Stimulated activated CD4-positive, alpha-beta T cell treated with anti-CD3 and anti-CD28 coated beads, Interleukin-1b, Interleukin-23, amount 100 ng/mL, for 24 hours (primary cell): ENCODE measurements around the gene TOB1.

Source experiments
- DNase-seq, 4 experiments: peaks; one replicate each; pipeline ENCODE4 v3.0.0-alpha.2; 2020; ENCODE audit warnings: low read depth in 4 of 4, low spot score in 1 of 4

The TOB1 gene

DNA sequence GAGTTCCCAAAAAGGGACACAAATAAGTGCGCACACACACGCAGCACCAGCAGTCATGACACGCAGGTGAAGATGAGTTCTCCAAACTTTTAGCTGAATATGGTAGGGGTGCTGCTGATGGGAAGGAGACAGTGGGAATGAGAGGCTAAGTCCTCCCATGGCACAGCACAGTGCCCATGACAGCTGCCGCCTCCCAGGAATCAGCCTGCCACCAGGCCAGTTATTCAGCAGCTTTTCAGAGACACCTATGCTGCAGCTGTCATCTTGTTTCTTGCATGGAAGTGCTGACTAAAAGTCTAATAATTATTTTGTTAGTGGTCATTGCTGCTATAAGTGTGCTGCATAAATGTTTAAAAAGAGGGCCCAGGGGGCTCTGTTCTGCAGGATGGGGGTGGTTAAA is 18.6 kb downstream of the TOB1 start:
- no peak for DNase-seq

DNA sequence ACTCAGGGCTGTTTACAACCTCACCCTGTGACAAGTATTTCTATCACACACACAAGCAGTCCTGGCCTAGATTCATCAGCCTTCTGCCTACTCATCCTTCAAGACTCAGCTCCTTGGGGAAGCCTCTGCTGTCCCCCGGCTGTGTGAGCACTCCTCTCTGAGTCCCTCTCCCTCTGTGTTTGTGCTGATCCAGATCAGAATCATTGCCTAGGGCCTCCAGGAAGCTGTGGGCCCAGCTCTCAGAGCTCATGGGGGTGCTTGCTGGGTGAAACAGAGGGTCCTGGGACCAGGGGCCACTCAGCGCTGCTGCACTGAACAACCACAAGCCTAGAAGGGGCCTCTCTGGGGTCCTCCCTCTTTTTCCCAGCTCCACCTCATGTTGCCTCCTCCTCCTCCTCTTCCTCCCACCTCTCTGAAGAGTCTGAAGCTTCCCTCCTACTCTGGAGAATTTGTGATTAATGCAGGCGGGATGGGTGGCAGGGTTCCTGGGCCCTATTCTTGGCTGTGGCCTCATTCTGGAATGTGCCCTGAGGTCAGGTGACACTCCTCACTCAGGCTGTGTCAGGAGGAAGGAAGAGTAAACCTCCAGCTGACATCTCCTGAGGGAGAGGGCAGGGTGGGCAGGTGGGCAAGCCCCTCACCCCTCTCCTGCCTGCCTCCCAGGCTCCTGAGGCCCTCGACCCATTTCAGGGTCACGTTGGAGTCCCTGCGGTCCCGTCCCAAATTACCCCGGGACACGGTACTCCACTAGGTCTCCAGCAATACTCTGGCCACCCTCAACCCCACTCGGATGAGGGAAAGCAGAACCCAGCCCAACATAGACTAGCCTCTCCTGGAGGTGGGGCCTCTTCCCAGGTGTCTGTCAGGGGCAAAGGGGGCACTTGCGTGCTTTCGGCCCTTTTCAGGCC is 20.7 kb downstream of the TOB1 start:
- DNase-seq, result no peak

DNA sequence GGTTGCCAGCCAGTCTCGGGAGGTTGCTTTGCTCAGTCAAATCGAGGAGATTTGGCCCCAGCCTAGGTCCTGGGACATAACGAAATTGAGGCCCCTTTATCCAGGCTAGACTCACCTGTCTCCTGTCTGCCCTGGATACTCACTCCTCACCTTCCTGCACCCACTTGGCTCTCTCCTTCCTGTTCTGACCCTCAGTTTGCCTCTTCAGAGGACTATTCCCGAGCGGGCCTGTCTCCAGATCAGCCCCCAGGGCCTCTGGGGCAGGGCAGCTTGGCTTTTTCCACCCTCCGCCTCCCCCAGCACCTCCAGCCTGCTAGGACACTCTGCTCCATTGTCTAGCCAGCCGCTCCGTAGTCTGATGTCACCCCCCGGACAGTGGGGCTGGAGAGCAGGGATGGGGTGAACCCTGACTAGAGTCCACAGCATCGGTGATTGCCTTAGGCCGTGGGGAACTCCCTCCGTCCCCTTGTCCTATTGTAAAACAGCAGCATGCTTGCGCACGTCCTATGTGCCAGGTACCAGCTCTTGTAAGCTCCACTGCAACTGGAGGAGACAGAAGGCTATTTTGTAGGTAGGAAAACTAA is 21.9 kb downstream of the TOB1 start:
- no peak for DNase-seq

DNA sequence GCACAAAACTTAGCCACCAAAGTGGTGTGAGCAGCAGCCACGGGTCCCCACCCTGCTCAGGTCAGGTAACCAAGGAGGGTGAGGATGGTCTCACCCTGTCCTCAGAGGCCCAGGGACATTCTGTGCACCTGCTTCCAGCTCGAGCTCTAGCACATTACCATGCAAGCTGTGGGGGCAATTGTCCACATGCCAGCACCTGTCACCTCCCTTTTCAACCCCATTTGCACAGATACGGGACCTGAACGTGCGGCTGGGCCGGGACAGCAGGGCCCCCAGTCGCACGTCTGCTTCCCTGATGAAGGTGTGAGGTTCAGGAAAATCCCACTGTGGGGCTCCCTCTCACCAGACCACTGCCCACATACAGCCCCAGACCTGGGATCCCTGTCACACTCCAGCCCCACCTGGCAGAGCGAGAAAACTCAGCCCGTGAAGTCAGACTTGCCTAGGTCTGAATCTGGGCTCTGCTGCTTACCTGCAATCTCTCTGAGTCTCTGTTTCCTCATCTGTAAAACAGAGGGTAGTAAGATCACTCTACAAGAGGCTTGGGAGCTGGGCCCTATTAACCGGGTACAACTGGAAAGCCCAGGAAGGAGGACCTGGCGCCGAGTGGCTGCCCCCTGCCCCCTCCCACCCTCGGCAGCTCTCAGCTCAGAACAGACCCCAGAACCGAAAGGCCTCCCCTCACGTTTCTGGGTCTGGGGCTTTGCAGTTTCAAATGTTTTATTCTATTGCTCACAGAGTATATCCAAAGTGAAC is 22.8 kb downstream of the TOB1 start:
- no peak for DNase-seq

DNA sequence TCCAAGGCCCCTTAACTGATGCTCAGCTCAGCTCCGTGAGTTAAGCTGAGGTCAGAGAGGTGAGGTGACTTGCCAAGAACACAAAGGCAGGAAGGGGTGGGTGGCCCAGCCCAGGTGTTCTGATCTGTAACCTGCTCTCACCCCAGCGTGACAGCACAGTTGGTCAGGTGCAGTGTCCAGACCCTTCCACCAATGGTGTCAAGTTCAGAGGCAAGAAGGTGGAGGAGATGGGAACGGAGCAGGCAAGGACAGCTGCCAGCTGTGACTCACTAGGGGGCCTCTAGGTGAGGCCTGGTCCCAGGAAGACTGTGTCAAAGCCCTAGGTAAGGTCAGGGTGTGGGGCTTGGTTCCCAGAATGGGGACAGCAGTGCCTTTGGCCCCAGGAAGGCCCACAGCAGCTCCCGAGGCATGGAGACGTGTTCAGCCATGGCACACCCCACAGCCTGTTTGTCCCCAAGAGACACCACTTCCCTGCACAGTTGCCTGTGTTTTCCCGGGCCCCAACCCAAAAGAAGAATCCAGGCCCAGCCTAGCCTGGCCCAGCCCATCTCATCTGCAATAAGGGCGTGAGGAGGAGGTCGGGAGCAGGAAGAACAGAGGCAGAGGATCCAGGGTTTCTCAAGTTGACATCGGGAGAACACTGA is 23.5 kb downstream of the TOB1 start:
- DNase-seq, result no peak

DNA sequence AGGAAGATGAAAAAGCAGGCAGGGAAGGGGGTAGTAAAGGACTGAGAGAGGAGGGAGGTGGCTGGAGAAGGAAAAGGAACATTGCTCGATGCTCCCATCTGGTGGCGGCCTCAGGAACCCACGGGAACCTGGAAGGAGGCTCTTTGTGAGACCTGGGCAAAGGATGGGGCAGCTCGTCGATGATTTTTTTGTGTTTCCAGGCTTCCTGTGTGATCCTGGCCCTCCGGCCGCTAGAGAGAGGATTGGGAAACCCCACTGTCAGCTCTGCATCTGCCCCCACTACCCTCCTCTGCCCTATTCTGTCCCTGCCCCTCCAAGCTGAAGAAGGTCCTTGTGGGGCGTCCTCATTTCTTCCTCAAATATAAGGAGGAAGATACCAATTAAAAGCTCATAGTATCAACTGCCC is 24.2 kb downstream of the TOB1 start:
- peak in 3 of 4 experiments; percentile 22 to 36 (median 32) for DNase-seq

DNA sequence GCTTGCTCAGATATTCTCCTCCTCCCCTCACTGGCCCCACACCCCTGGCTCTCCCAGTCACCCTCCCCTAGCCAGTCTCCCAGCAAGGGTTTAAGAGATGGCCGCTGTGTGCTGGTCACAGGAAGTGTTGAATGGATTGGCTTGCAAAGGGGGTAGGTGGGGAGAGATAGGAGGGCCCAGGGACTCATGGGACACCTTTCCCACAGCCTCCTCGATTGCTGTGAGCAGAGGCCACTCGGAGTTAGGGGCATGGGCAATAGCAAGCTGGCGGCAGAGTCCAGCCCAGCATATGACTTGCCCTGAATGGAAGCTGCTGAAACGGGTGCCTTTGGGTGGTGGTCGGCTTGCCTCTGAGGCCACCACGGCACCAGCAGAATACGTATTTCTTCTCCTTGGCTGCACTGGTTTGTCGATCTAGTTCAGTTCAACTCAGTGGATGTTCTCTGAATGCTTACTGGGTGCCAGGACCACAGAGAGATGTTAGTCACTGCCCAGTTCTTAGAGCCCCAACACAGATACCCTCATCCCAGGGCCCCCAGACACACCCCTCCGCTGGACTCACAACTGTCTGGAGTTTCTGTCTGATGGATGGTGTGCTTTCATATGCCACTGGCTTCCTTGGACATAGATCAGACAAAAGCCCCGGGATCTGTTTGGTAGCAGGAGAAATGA is 24.7 kb downstream of the TOB1 start:
- no peak for DNase-seq

DNA sequence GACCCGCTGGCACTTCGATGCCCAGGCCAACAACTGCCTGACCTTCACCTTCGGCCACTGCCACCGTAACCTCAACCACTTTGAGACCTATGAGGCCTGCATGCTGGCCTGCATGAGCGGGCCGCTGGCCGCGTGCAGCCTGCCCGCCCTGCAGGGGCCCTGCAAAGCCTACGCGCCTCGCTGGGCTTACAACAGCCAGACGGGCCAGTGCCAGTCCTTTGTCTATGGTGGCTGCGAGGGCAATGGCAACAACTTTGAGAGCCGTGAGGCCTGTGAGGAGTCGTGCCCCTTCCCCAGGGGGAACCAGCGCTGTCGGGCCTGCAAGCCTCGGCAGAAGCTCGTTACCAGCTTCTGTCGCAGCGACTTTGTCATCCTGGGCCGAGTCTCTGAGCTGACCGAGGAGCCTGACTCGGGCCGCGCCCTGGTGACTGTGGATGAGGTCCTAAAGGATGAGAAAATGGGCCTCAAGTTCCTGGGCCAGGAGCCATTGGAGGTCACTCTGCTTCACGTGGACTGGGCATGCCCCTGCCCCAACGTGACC is 25.8 kb downstream of the TOB1 start:
- DNase-seq, result no peak

DNA sequence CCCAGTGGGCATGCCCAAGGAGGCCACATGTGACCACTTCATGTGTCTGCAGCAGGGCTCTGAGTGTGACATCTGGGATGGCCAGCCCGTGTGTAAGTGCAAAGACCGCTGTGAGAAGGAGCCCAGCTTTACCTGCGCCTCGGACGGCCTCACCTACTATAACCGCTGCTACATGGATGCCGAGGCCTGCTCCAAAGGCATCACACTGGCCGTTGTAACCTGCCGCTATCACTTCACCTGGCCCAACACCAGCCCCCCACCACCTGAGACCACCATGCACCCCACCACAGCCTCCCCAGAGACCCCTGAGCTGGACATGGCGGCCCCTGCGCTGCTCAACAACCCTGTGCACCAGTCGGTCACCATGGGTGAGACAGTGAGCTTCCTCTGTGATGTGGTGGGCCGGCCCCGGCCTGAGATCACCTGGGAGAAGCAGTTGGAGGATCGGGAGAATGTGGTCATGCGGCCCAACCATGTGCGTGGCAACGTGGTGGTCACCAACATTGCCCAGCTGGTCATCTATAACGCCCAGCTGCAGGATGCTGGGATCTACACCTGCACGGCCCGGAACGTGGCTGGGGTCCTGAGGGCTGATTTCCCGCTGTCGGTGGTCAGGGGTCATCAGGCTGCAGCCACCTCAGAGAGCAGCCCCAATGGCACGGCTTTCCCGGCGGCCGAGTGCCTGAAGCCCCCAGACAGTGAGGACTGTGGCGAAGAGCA is 26.4 kb downstream of the TOB1 start:
- DNase-seq, result no peak

DNA sequence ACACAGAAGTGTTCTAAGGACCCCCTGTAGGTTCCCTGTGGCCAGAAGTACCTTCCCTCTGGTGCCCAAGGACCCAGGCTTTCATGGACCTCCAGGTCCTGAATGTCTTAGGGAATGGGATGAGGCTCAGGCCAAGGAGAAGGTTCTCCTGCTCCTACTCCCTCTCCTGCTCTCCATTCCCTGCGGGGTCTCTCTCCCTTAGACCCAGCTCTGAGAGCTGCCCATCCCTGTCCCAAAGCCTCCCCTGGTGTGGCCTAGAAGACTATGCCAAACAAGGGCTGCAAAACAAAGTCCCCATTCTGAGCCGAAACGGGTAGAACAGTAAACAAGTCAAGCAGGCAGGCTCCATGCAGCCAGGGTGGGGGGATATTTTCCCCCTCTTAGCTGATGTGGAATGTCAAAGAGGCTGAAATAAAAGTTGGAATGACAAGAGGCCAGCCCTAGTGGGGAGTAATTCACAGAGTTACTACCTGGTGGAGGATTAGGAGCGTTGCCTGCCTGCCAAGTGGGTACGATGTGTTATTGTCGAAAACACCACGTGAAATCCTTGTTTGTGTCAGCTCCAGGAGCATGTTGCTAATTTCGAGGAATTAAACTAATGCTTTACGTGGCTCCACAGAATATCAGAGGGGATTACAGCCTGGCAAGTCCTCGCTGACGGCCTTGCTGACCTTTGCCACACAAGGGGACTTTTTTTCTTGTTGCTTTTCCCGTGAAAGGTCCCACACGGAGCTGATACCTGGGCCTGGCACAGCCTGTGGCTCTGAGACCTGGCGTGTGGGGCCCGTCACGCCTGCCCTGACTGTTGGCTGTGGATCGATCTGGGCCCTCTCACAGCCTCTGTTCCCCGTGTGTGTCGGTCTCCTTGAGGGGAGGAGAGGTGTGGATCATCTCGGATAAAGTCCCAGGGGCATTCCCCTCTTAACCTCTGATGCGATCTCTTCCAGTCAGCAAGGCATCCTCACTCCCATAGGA is 27.9 kb downstream of the TOB1 start:
- DNase-seq, result no peak

DNA sequence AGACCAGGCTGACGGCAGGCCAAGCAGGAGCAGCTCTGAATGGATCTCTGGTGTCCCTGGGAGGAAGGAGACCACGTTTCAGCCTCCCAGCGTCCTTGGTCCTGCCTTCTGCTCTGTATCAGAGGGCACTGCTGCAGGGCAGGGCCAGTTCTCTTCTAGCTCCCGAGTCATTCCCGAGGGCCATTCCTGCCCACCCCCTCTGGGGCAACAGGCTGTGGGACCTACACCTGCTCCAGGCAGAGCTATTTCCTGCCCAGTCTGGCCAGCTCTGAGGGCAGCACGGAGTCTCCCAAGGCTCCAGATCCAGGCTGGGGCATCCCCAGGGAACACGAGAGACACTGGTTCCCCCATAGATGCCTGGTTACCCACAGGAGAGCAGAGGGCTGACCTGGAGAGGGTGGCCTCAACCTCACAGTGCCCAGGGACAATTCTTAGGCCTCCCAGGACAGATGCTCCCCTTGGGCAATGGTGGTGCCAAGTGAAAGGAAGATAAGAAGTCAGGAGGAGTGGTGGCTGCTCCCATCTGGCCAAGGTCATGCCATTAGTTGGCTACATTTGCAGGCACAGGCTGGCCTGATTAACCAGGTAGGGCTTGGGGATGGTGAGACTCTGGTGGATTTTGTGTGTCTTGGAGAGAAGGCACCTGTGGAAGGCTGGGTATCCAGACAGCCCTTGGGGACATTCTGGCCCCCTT is 28.7 kb downstream of the TOB1 start:
- no peak for DNase-seq

DNA sequence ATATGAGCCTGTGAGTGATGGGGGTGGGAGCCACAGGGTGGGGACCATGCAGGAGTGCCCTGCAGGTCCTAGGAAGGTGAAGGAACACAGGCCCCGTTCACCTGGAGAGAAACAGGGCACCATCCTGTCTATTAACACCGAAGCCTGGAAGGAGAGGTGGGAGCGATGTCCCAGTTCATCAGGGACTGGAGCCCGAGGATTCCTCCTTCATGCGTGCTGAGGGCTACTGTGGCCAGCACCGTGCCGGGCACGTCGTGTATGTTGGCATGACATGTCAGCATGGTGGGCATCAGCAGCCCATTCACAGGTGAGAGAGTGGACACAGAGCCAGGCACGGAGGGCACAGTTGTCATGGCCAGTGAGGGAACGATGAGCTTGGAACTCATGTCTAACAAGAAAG is 29.3 kb downstream of the TOB1 start:
- DNase-seq, result no peak

DNA sequence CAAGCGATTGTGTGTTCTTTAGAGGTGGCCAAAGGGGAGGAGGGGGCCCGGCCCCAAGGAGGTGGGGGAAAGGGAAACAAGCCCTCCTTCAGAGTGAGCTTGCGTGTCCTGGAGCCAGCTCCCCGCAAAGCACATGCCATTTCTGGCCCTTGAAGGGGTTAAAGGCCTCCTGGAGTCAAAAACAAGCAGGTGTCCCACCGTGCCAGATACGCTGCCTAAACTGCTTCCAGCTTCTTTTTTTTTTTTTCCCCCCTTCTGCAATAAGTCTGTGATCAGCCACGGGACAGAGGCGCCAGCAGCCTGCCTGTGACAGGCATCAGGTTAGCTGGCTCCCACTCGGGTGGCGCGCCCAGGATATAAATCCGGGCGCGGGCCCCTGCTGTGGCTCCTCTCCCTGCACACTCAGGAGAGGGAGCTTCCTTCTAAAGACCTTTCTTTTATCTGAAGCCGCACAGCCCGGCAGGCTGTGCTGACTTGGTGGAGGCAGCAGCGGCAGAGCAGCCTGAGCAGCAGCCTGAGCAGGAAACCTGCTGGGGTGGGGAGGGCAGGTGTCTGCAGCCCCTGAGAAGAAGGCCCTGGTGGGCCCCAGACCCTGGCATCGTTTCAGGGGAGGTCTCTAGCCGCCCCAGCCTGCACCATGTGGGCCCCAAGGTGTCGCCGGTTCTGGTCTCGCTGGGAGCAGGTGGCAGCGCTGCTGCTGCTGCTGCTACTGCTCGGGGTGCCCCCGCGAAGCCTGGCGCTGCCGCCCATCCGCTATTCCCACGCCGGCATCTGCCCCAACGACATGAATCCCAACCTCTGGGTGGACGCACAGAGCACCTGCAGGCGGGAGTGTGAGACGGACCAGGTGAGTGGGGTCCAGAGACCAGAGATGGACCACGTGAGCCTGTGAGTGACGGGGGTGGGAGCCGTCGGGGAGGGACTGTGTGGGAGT is 30.6 kb downstream of the TOB1 start, which contains the start of gene WFIKKN2:
WFIKKN2 (plus strand) TSS at position 286 of the 934 bp plus-strand sequence; CDS start at position 638, 352 bp downstream.
- no peak for DNase-seq

DNA sequence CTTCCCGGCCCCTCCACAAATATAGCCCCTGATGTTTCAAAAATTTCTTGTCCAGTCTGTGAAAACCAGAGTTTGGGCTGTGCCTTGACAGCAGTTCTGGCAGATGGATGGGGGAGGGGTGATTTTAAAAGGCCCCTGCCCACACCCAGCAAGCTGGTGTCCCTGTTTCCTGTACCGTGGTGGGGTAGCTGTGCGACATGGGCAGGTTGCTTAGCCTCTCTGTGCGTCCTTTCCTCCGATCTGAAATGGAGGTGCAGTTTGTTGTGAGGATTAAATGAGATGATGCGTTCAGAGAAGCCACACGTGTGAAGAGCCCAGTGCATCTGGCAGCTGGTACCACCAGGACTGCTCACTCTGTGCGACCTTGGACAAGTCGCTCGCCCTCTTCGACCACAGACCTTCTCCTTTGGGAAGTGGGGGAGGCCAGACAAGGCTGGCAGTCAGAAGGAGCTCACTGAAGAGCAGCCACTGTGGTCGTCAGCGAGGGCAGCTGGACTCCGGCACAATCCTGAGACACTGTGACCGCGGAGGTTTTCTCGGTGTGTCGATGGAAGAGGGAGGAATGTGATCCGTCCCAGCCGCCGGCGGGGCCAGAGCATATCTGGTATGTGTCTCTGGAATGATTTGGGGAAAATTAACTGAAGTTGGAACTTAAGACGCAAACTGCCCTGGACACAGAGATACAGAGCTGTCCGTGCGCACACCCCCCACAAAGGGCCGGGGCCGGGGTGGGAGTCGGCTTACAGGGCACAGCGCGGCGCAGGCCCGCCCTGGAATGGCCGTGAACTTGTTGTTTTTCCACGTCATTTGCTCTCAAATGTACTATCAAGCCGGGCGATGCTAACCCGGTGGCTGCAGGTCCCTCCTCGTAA is 31.5 kb downstream of the TOB1 start:
- no peak for DNase-seq

DNA sequence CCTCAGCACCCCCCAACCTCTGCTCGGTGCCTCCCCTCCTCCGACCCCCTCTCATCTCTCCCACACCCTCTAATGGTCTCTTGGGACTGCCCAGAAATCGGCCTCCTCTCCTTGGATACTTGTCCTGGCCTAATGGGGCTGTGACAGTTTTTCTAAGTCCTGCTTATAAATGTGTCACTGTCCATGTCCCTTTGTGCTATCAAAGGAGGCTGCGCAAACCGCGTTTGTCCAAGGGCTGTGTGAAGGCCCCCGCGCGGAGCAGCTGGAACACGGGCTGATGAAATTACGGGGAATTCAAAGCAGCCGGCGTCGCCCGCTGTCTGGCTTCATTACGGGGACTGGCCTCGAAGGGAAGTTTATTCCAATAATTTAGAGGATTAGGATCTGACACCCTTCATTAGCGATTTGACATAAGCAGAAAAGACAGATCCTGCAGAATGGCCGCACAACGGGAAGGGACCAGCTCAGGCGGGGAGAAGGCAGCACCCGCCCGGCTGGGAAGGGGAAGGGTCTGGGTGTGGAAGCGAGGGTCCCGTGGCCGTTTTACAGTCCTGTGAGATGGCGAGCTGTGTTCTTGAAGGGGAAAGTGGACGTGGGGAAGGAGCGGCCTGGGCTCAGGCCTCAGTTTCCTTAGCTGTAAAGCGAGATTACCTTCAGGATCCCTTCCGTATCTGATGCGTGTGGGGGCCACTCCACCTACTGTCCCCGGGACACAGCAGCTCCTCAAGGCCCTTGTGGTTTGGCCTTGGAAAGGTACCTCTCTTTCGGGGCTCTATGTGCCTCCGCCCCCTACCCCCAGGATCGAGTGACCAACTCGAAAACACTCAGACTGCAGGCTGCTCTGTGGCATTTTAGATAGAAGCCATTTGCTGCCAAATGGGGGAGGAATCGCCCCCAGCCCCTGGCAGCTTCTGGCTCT is 32.4 kb downstream of the TOB1 start:
- DNase-seq, result no peak
